HL-60 (cell line): ENCODE data around the gene NR1I3.

Experiments used
- DNase-seq, 2 experiments: peaks; one replicate each; pipeline ENCODE4 v3.0.0-alpha.2; 2010 to 2020; ENCODE audit warnings: low read depth in 1 of 2, low spot score in 1 of 2
- H3K27ac ChIP-seq: fragments of 250-450 bp; sonication (Bioruptor Pico); replicated peaks from 2 replicates; pipeline ENCODE4 v1.5.1; 2020; ENCODE audit warnings: mild to moderate bottlenecking, moderate library complexity
- H3K27me3 ChIP-seq: fragments of 250-450 bp; sonication (Bioruptor Pico); 2 replicates; pipeline ENCODE4 v1.5.1; 2021; ENCODE audit warnings: mild to moderate bottlenecking, moderate library complexity; ENCODE audit not compliant: insufficient read depth, poor library complexity, severe bottlenecking
- H3K4me3 ChIP-seq: replicated peaks from 2 replicates; pipeline ENCODE4 v1.5.1; 2011; ENCODE audit warnings: mild to moderate bottlenecking, control low read depth, low read length; ENCODE audit not compliant: insufficient read depth
- CTCF ChIP-seq: IDR thresholded peaks from one replicate; pipeline ENCODE4 v1.5.1; 2011; ENCODE audit warnings: low read length, control low read depth, inconsistent platforms; ENCODE audit not compliant: insufficient read depth
- GABPA ChIP-seq: IDR thresholded peaks from 2 replicates; pipeline ENCODE4 v1.6.1; 2012; ENCODE audit warnings: low read depth
- POLR2AphosphoS5 ChIP-seq: IDR thresholded peaks from 2 replicates; pipeline ENCODE4 v1.6.1; 2012; ENCODE audit warnings: low read depth
- REST ChIP-seq: IDR thresholded peaks from 2 replicates; pipeline ENCODE4 v1.6.1; 2012; ENCODE audit warnings: low read depth; ENCODE audit not compliant: insufficient replicate concordance
- SPI1 ChIP-seq: IDR thresholded peaks from 2 replicates; pipeline ENCODE4 v1.6.1; 2012; ENCODE audit warnings: low read depth, mild to moderate bottlenecking, borderline replicate concordance

The NR1I3 gene

GRCh38 chr1:161267321-161267720, 29.3 kb upstream of the NR1I3 start:
- Histone ChIP-seq H3K27ac (no peak overlapping the region), H3K4me3 (no peak overlapping the region), H3K27me3 (no peaks in the 10 kb centered on the region)
- peak in 1 of 2 experiments; percentile 71 for DNase-seq
- TF ChIP-seq SPI1 (no peak), GABPA (no peak), CTCF (no peak), REST (no peak), POLR2AphosphoS5 (no peak)

- Histone ChIP-seq H3K27ac (no peak overlapping the region), H3K27me3 (peaks cover 2% of the 10 kb centered on the region), H3K4me3 (no peak overlapping the region)
- no peak for DNase-seq
- TF ChIP-seq SPI1 (no peak), POLR2AphosphoS5 (no peak), GABPA (no peak), CTCF (no peak), REST (no peak)
These were observed 28.8 kb upstream of the NR1I3 start for GRCh38 chr1:161266836-161267235.

GRCh38 chr1:161266202-161266601, 28.2 kb upstream of the NR1I3 start:
- Histone ChIP-seq H3K27ac (no peak overlapping the region), H3K27me3 (peaks cover 4% of the 10 kb centered on the region), H3K4me3 (no peak overlapping the region)
- TF ChIP-seq CTCF (no peak), REST (no peak), SPI1 (no peak), GABPA (no peak), POLR2AphosphoS5 (no peak)
- no peak for DNase-seq
